ENCODE measurements around the gene DIO3.

DNA sequence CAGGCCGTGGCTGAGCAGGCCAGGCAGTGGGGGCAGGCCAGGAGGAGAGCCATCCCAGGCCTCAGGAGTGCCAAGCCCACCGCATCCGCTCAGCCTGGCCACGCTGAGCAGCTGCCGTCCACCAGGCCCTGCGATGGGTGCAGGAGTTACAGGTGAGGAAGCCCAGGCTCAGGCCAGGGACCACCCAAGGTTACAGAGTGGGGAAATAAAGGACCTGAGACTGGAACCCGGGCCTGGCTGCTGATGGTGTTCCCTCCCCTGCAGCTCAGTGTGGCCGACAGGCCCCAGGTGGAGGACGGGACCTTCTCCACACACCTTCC is 49.0 kb upstream of the DIO3 start:
- TF ChIP-seq RAD21 (conservative IDR thresholded peaks at IDR 0.05) = no peak
- no peak for TF ChIP-seq SMC3 (conservative IDR thresholded peaks at IDR 0.05; ENCODE audit: poor library complexity)
- TF ChIP-seq CTCF (IDR thresholded peaks at IDR 0.05; ENCODE audit: poor library complexity, severe bottlenecking) = no peak
- no peak for TF ChIP-seq POLR2AphosphoS5 (IDR thresholded peaks at IDR 0.05)
- no peak for TF ChIP-seq EZH2 (IDR thresholded peaks at IDR 0.05; ENCODE audit: borderline replicate concordance, insufficient read depth, low read length, poor library complexity, severe bottlenecking)
- no peak for TF ChIP-seq EP300 (conservative IDR thresholded peaks at IDR 0.05; ENCODE audit: poor library complexity, severe bottlenecking)
- no peak for TF ChIP-seq MXI1 (conservative IDR thresholded peaks at IDR 0.05; ENCODE audit: poor library complexity, severe bottlenecking)
- TF ChIP-seq, protein P1, sequence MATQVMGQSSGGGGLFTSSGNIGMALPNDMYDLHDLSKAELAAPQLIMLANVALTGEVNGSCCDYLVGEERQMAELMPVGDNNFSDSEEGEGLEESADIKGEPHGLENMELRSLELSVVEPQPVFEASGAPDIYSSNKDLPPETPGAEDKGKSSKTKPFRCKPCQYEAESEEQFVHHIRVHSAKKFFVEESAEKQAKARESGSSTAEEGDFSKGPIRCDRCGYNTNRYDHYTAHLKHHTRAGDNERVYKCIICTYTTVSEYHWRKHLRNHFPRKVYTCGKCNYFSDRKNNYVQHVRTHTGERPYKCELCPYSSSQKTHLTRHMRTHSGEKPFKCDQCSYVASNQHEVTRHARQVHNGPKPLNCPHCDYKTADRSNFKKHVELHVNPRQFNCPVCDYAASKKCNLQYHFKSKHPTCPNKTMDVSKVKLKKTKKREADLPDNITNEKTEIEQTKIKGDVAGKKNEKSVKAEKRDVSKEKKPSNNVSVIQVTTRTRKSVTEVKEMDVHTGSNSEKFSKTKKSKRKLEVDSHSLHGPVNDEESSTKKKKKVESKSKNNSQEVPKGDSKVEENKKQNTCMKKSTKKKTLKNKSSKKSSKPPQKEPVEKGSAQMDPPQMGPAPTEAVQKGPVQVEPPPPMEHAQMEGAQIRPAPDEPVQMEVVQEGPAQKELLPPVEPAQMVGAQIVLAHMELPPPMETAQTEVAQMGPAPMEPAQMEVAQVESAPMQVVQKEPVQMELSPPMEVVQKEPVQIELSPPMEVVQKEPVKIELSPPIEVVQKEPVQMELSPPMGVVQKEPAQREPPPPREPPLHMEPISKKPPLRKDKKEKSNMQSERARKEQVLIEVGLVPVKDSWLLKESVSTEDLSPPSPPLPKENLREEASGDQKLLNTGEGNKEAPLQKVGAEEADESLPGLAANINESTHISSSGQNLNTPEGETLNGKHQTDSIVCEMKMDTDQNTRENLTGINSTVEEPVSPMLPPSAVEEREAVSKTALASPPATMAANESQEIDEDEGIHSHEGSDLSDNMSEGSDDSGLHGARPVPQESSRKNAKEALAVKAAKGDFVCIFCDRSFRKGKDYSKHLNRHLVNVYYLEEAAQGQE (IDR thresholded peaks at IDR 0.05; ENCODE audit: borderline replicate concordance) = no peak
- no peak for TF ChIP-seq TAF1 (IDR thresholded peaks at IDR 0.05; ENCODE audit: low read depth)

Measured in neural cell (in vitro differentiated cells).